WTC11 (cell line): Measurements from ENCODE around the gene C1QTNF6. TPM values are rescaled to one million over a fixed set of nuclear protein-coding genes. Genes with fewer than 3 reads are reported as not detected.

Experiments used
- ATAC-seq: fragments of 200-7000 bp; cut with Tn5 transposase; 2 replicates; pipeline ENCODE4 v1.10.0; 2021; ENCODE audit warnings: mild to moderate bottlenecking, moderate library complexity
- CTCF ChIA-PET: fragments of 300-600 bp; sonication (Branson Sonifier 250); formaldehyde crosslinking; loops from one replicate; lab custom pipeline; 2021; ENCODE audit warnings: antibody characterized with exemption; lab: Charles Lee
- POLR2A ChIA-PET: fragments of 350-600 bp; sonication (Branson Sonifier 250); formaldehyde crosslinking; loops from one replicate; lab custom pipeline; 2021; ENCODE audit warnings: antibody characterized with exemption; lab: Charles Lee
- DNase-seq: peaks from one replicate; pipeline ENCODE4 v3.0.0; 2021; ENCODE audit warnings: low spot score
- H3K27ac Mint-ChIP-seq: 2 replicates; pipeline ENCODE4 v1.8.0; 2021; ENCODE audit warnings: mixed read lengths
- H3K27me3 Mint-ChIP-seq: 2 replicates; pipeline ENCODE4 v1.8.0; 2021; ENCODE audit warnings: low read depth, mild to moderate bottlenecking, moderate library complexity, mixed read lengths
- H3K36me3 Mint-ChIP-seq: 2 replicates; pipeline ENCODE4 v1.8.0; 2021; ENCODE audit warnings: mixed read lengths
- H3K4me1 Mint-ChIP-seq: 2 replicates; pipeline ENCODE4 v1.8.0; 2022; ENCODE audit warnings: mixed read lengths
- H3K4me3 Mint-ChIP-seq: 2 replicates; pipeline ENCODE4 v1.8.0; 2021; ENCODE audit warnings: mild to moderate bottlenecking, moderate library complexity, mixed read lengths
- H3K9me3 Mint-ChIP-seq: 2 replicates; pipeline ENCODE4 v1.8.0; 2021; ENCODE audit warnings: mixed read lengths
- E2F5 ChIP-seq: sonication (generic); formaldehyde crosslinking; IDR thresholded peaks from 2 replicates; pipeline ENCODE4 v1.8.1; 2022; ENCODE audit warnings: mild to moderate bottlenecking, moderate library complexity, missing genetic modification reagents
- JAZF1 ChIP-seq: fragments of 250-450 bp; sonication (Bioruptor Pico); IDR thresholded peaks from 2 replicates; pipeline ENCODE4 v1.9.0; 2021; ENCODE audit warnings: moderate library complexity, mild to moderate bottlenecking, inconsistent platforms
- NR1H2 ChIP-seq: sonication (generic); formaldehyde crosslinking; IDR thresholded peaks from 2 replicates; pipeline ENCODE4 v1.9.0; 2021; ENCODE audit warnings: mild to moderate bottlenecking, moderate library complexity, missing genetic modification reagents
- RELA ChIP-seq: sonication (generic); formaldehyde crosslinking; IDR thresholded peaks from 2 replicates; pipeline ENCODE4 v1.8.1; 2022; ENCODE audit warnings: missing genetic modification reagents, mild to moderate bottlenecking, borderline replicate concordance
- RORB ChIP-seq: fragments of 250-450 bp; sonication (Bioruptor Pico); IDR thresholded peaks from 2 replicates; pipeline ENCODE4 v1.9.0; 2021; ENCODE audit warnings: mild to moderate bottlenecking
- TCF7 ChIP-seq: sonication (generic); formaldehyde crosslinking; IDR thresholded peaks from 2 replicates; pipeline ENCODE4 v1.8.0; 2022; ENCODE audit warnings: mild to moderate bottlenecking, low read depth, missing genetic modification reagents, moderate library complexity
- TEAD4 ChIP-seq: sonication (generic); formaldehyde crosslinking; IDR thresholded peaks from 2 replicates; pipeline ENCODE4 v1.8.0; 2022; ENCODE audit warnings: mild to moderate bottlenecking, missing genetic modification reagents
- ZBTB43 ChIP-seq: sonication (generic); formaldehyde crosslinking; IDR thresholded peaks from 2 replicates; pipeline ENCODE4 v1.8.1; 2023; ENCODE audit warnings: mild to moderate bottlenecking, missing genetic modification reagents
- ZNF219 ChIP-seq: sonication (generic); formaldehyde crosslinking; IDR thresholded peaks from 2 replicates; pipeline ENCODE4 v1.8.0; 2023; ENCODE audit warnings: missing genetic modification reagents, mild to moderate bottlenecking, borderline replicate concordance
- ZNF232 ChIP-seq: sonication (generic); formaldehyde crosslinking; IDR thresholded peaks from 2 replicates; pipeline ENCODE4 v1.8.0; 2022; ENCODE audit warnings: mild to moderate bottlenecking, missing genetic modification reagents
- ZNF263 ChIP-seq: sonication (generic); formaldehyde crosslinking; IDR thresholded peaks from 2 replicates; pipeline ENCODE4 v1.8.1; 2022; ENCODE audit warnings: low read depth, mild to moderate bottlenecking, moderate library complexity, missing genetic modification reagents
- ZNF425 ChIP-seq: fragments of 250-450 bp; sonication (Bioruptor Pico); conservative IDR thresholded peaks from 2 replicates; pipeline ENCODE4 v1.9.0; 2021; ENCODE audit warnings: mild to moderate bottlenecking
- total RNA-seq: library from RNA; stranded (reverse); gene quantifications from 3 replicates; pipeline ENCODE4 v1.2.3, GENCODE V29; 2021
- TF ChIP-seq, protein P1 (sequence below): sonication (generic); formaldehyde crosslinking; IDR thresholded peaks from 2 replicates; pipeline ENCODE4 v1.8.0; 2022; ENCODE audit warnings: missing genetic modification reagents
- TF ChIP-seq, protein P2 (sequence below): sonication (generic); formaldehyde crosslinking; IDR thresholded peaks from 2 replicates; pipeline ENCODE4 v1.8.0; 2022; ENCODE audit warnings: mild to moderate bottlenecking, missing genetic modification reagents
- TF ChIP-seq, protein P3 (sequence below): fragments of 250-450 bp; sonication (Bioruptor Pico); IDR thresholded peaks from 2 replicates; pipeline ENCODE4 v2.1.2; 2022; ENCODE audit warnings: mild to moderate bottlenecking, moderate library complexity

C1QTNF6 gene
- total RNA-seq, 1 experiment from 2014 or later = 5.9 TPM

- TF ChIP-seq RORB (CRISPR knock-in tag) = no peak
- TF ChIP-seq, protein P1, sequence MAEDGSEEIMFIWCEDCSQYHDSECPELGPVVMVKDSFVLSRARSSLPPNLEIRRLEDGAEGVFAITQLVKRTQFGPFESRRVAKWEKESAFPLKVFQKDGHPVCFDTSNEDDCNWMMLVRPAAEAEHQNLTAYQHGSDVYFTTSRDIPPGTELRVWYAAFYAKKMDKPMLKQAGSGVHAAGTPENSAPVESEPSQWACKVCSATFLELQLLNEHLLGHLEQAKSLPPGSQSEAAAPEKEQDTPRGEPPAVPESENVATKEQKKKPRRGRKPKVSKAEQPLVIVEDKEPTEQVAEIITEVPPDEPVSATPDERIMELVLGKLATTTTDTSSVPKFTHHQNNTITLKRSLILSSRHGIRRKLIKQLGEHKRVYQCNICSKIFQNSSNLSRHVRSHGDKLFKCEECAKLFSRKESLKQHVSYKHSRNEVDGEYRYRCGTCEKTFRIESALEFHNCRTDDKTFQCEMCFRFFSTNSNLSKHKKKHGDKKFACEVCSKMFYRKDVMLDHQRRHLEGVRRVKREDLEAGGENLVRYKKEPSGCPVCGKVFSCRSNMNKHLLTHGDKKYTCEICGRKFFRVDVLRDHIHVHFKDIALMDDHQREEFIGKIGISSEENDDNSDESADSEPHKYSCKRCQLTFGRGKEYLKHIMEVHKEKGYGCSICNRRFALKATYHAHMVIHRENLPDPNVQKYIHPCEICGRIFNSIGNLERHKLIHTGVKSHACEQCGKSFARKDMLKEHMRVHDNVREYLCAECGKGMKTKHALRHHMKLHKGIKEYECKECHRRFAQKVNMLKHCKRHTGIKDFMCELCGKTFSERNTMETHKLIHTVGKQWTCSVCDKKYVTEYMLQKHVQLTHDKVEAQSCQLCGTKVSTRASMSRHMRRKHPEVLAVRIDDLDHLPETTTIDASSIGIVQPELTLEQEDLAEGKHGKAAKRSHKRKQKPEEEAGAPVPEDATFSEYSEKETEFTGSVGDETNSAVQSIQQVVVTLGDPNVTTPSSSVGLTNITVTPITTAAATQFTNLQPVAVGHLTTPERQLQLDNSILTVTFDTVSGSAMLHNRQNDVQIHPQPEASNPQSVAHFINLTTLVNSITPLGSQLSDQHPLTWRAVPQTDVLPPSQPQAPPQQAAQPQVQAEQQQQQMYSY (CRISPR knock-in tag) = no peak
- TF ChIP-seq TCF7 (CRISPR knock-in tag) = no peak
- TF ChIP-seq ZNF263 (CRISPR knock-in tag) = no peak
- TF ChIP-seq, all 79 proteins: peak for 0
- no peaks in the 10 kb centered on the region for H3K9me3 Mint-ChIP-seq
- peaks cover 43% of the 10 kb centered on the region for H3K4me1 Mint-ChIP-seq
- ChIA-PET POLR2A (no interaction called here), CTCF (interaction anchor here (0.6 to 4.2 kb wide), 2 partner anchors 13 to 15 kb away, joined by 3 to 23 read pairs; no protein-coding TSS in a partner anchor)
- H3K27me3 Mint-ChIP-seq = no peaks in the 10 kb centered on the region; the same call in 1 of the 2 replicates
- H3K36me3 Mint-ChIP-seq = no peaks in the 10 kb centered on the region; the same call in 1 of the 2 replicates
- no peak for DNase-seq
- no peak overlapping the region for H3K4me3 Mint-ChIP-seq
- no peak overlapping the region for H3K27ac Mint-ChIP-seq
- ATAC-seq = no peak
These were observed 3.1 kb downstream of the C1QTNF6 start for GRCh38 chr22:37184816-37185541.

DNA sequence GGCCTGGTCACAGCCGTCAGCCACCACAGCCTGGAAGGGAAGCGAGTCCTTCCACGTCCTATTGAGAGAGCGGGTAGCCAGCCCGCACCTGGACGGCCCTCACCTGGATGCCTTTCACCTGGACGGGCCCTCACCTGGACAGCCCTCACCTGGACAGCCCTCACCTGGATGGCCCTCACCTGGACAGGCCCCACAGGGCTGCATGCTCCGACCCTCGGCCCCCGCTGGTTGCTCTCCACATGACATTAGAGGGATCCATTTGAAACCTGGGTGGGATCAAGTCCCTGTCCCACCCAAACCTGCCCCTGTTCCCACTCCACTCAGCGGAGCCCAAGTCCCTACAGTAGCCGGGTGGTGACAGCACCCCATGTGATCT lies 3.7 kb downstream of the C1QTNF6 start:
- ATAC-seq = no peak
- H3K27me3 Mint-ChIP-seq = no peaks in the 10 kb centered on the region; the same call in 1 of the 2 replicates
- TF ChIP-seq ZNF219 (CRISPR knock-in tag) = no peak
- no peak for TF ChIP-seq TEAD4
- no peak for TF ChIP-seq JAZF1 (CRISPR knock-in tag)
- TF ChIP-seq ZBTB43 = no peak
- no peak for TF ChIP-seq E2F5 (CRISPR knock-in tag)
- TF ChIP-seq, protein P2, sequence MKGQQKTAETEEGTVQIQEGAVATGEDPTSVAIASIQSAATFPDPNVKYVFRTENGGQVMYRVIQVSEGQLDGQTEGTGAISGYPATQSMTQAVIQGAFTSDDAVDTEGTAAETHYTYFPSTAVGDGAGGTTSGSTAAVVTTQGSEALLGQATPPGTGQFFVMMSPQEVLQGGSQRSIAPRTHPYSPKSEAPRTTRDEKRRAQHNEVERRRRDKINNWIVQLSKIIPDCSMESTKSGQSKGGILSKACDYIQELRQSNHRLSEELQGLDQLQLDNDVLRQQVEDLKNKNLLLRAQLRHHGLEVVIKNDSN = no peak
- no peak for TF ChIP-seq ZNF232 (CRISPR knock-in tag)
- TF ChIP-seq NR1H2 (CRISPR knock-in tag) = no peak
- TF ChIP-seq, protein P3, sequence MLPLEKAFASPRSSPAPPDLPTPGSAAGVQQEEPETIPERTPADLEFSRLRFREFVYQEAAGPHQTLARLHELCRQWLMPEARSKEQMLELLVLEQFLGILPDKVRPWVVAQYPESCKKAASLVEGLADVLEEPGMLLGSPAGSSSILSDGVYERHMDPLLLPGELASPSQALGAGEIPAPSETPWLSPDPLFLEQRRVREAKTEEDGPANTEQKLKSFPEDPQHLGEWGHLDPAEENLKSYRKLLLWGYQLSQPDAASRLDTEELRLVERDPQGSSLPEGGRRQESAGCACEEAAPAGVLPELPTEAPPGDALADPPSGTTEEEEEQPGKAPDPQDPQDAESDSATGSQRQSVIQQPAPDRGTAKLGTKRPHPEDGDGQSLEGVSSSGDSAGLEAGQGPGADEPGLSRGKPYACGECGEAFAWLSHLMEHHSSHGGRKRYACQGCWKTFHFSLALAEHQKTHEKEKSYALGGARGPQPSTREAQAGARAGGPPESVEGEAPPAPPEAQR = no peak
- no peak for TF ChIP-seq ZNF425 (CRISPR knock-in tag)
- TF ChIP-seq RELA = no peak
- TF ChIP-seq, all 79 proteins: peak for 0
- no peaks in the 10 kb centered on the region for H3K36me3 Mint-ChIP-seq
- POLR2A ChIA-PET = no interaction called here
- no peak overlapping the region for H3K4me3 Mint-ChIP-seq
- no peak overlapping the region for H3K27ac Mint-ChIP-seq
- CTCF ChIA-PET = interaction anchor here (0.6 to 1.5 kb wide), 4 partner anchors 14 to 85 kb away, joined by 3 to 7 read pairs (median 4); no protein-coding TSS in a partner anchor
- DNase-seq = no peak
- H3K9me3 Mint-ChIP-seq = no peaks in the 10 kb centered on the region
- peaks cover 37% of the 10 kb centered on the region for H3K4me1 Mint-ChIP-seq
